MM.1S (cell line): ENCODE results near the gene PHETA1.

Experiments used
- EZH2 ChIP-seq: fragments of 300-600 bp; sonication (generic); optimal IDR thresholded peaks from 2 replicates; pipeline ENCODE3; 2017; ENCODE audit warnings: low read depth, mild to moderate bottlenecking, antibody characterized with exemption, low read length, mixed read lengths
- EZH2phosphoT487 ChIP-seq: fragments of 300-600 bp; sonication (generic); IDR thresholded peaks from 2 replicates; pipeline ENCODE4 v1.6.1; 2018; ENCODE audit warnings: antibody characterized with exemption, low read length
- TF ChIP-seq, protein P1 (sequence below): fragments of 300-600 bp; sonication (generic); IDR thresholded peaks from 2 replicates; pipeline ENCODE4 v1.5.1; 2016; ENCODE audit warnings: antibody characterized with exemption, low read length, mixed read lengths

- TF ChIP-seq EZH2 (no peak), EZH2phosphoT487 (no peak)
- TF ChIP-seq, protein P1, sequence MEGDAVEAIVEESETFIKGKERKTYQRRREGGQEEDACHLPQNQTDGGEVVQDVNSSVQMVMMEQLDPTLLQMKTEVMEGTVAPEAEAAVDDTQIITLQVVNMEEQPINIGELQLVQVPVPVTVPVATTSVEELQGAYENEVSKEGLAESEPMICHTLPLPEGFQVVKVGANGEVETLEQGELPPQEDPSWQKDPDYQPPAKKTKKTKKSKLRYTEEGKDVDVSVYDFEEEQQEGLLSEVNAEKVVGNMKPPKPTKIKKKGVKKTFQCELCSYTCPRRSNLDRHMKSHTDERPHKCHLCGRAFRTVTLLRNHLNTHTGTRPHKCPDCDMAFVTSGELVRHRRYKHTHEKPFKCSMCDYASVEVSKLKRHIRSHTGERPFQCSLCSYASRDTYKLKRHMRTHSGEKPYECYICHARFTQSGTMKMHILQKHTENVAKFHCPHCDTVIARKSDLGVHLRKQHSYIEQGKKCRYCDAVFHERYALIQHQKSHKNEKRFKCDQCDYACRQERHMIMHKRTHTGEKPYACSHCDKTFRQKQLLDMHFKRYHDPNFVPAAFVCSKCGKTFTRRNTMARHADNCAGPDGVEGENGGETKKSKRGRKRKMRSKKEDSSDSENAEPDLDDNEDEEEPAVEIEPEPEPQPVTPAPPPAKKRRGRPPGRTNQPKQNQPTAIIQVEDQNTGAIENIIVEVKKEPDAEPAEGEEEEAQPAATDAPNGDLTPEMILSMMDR: no peak
Observed at GRCh38 chr12:111413442-111414086, 44.7 kb upstream of the PHETA1 start.
